ENCODE results near the gene ROR2. TPM values are rescaled to one million over a fixed set of nuclear protein-coding genes. Genes with fewer than 3 reads are reported as not detected.
"Not testable (repeated sequence)": the region's sequence is repeated elsewhere in the genome, so short reads cannot be mapped to it uniquely, and the experiment has no call there.

Gene ROR2
- polyA plus RNA-seq, 6 donors from 2014 or later: 0.05 TPM; not detected in 5

- Mint-ChIP-seq H3K27ac (no peak overlapping the region), H3K9me3 (peaks cover 0 to 12% (median 0%) of the 10 kb centered on the region in 7 donors), H3K27me3 (peaks cover 0 to 35% (median 26%) of the 10 kb centered on the region in 3 donors), H3K4me1 (no peaks in the 10 kb centered on the region), H3K4me3 (no peak overlapping the region), H3K36me3 (no peaks in the 10 kb centered on the region)
- ATAC-seq (ENCODE audit: low read depth in 2 of 2) (no peak), DNase-seq (no peak)
Observed at GRCh38 chr9:91547081-91547480, 402.9 kb downstream of the ROR2 start.

GRCh38 chr9:91546574-91546973 lies 403.5 kb downstream of the ROR2 start:
- no peaks in the 10 kb centered on the region for H3K4me1 Mint-ChIP-seq
- ATAC-seq (ENCODE audit: low read depth in 2 of 2): no peak
- H3K27ac Mint-ChIP-seq: no peak overlapping the region
- H3K9me3 Mint-ChIP-seq: peaks cover 0 to 12% (median 0%) of the 10 kb centered on the region in 7 donors
- no peak overlapping the region for H3K4me3 Mint-ChIP-seq
- no peak for DNase-seq
- H3K36me3 Mint-ChIP-seq: no peaks in the 10 kb centered on the region
- H3K27me3 Mint-ChIP-seq: peaks cover 0 to 30% (median 21%) of the 10 kb centered on the region in 3 donors

DNA sequence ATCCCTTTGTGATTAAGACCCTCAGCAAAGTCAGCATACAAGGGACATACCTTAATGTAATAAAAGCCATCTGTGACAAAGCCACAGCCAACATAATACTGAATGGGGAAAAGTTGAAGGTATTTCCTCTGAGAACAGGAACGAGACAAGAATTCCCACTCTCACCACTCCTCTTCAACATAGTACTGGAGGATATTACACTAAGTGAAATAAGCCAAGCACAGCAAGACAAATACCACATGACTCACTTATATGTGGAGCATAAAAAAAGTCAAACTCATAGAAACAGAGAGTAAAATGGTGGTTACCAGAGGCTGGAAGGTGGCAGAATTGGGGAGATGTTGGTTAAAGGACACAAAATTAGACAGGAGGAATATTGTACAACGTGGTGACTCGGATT lies 408.3 kb downstream of the ROR2 start:
- peaks cover 10 to 17% (median 13%) of the 10 kb centered on the region in 3 donors for H3K4me1 Mint-ChIP-seq
- H3K4me3 Mint-ChIP-seq: no peak overlapping the region
- DNase-seq (no peak), ATAC-seq (ENCODE audit: low read depth in 2 of 2) (no peak)
- H3K9me3 Mint-ChIP-seq: peaks cover 0 to 8% (median 0%) of the 10 kb centered on the region in 7 donors
- no peaks in the 10 kb centered on the region for H3K36me3 Mint-ChIP-seq
- H3K27ac Mint-ChIP-seq: no peak overlapping the region
- H3K27me3 Mint-ChIP-seq: peaks cover 0 to 9% (median 4%) of the 10 kb centered on the region in 3 donors

GRCh38 chr9:91540506-91540905 lies 409.5 kb downstream of the ROR2 start:
- Mint-ChIP-seq H3K27ac (peak overlapping the region in 5 of 6 donors; percentile 2 to 64 (median 22)), H3K4me3 (peak overlapping the region in 5 of 8 donors; percentile 1 to 76 (median 6)), H3K4me1 (peaks cover 10 to 17% (median 13%) of the 10 kb centered on the region in 3 donors), H3K27me3 (peaks cover 0 to 15% (median 4%) of the 10 kb centered on the region in 3 donors)
- not testable (repeated sequence) for ATAC-seq (ENCODE audit: low read depth in 2 of 2); H3K9me3 Mint-ChIP-seq; H3K36me3 Mint-ChIP-seq; DNase-seq

DNA sequence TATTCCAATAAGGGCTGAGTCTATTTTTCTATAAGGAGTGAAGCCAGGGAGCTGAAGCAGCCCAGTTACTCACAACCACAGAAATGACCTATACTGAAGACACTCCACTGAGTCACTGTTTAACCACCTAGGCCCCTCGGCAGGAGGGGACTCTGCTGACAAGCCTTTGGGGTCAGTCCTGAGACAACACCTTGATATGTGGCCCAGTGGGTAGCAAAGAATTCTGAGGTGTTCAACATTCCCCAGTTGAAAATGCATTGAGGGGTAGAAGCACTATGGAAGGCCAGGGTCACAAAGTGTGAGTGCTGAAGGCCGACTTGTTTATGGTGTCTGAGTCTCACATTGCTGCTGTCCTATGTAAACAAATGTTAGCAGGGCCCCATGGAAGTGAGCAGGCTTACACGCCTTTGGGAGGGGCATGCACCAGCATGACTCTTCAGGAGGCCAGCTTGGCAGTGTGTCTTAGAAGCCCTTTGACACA lies 413.8 kb downstream of the ROR2 start:
- H3K36me3 Mint-ChIP-seq: no peaks in the 10 kb centered on the region
- ATAC-seq (ENCODE audit: low read depth in 2 of 2): no peak

DNA sequence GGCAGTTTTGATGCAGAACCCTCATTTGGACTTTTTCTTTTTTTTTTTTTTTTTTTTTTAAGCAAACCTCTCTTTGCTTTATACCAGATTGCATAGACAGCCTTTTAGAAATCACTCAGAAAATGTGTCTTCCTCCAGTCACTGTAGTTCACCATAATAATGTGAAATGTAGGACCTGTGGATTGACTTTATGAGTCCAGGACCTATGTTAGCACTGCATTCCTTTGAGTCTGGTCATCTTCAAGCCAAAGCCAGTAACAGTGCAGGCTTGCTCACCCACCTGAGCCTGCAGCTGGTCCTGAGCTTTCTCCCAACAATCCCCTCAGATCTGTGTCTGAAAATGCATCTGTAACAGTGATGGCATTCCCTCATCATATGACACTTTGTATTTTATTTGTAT lies 415.7 kb downstream of the ROR2 start:
- peaks cover 0 to under 1% (median 0%) of the 10 kb centered on the region in 3 donors for H3K4me1 Mint-ChIP-seq
- no peak overlapping the region for H3K27ac Mint-ChIP-seq
- ATAC-seq (ENCODE audit: low read depth in 2 of 2): no peak
- DNase-seq: no peak
- no peaks in the 10 kb centered on the region for H3K36me3 Mint-ChIP-seq
- no peak overlapping the region for H3K4me3 Mint-ChIP-seq
- no peaks in the 10 kb centered on the region for H3K9me3 Mint-ChIP-seq
- peaks cover 9 to 31% (median 21%) of the 10 kb centered on the region in 3 donors for H3K27me3 Mint-ChIP-seq

More for the DNA sequence above, 413.8 kb downstream of the ROR2 start:
- Mint-ChIP-seq H3K9me3 (no peaks in the 10 kb centered on the region), H3K4me1 (peaks cover 10 to 16% (median 13%) of the 10 kb centered on the region in 3 donors), H3K27ac (no peak overlapping the region), H3K4me3 (no peak overlapping the region), H3K27me3 (peaks cover 9 to 31% (median 13%) of the 10 kb centered on the region in 3 donors)
- no peak for DNase-seq

DNA sequence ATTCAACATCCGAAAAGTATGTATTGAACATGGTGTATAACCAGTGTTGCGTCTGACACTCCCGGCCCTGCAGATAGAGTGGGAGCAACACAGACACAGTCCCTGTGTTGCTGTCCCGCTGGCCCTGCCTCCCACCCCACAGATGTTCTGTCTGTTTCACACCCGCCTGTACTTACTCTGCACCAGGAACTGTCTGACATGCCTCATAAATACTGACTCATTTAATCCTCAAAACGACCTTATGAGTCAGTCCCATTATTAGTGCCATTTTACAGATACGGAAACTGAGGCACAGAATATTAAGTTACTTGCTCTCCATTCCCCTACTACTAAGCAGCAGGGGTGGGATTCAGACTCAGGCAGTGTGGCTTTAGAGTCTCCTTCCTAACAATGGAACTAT lies 416.6 kb downstream of the ROR2 start:
- DNase-seq: no peak
- Mint-ChIP-seq H3K36me3 (no peaks in the 10 kb centered on the region), H3K27me3 (peaks cover 15 to 38% (median 28%) of the 10 kb centered on the region in 3 donors), H3K4me1 (no peaks in the 10 kb centered on the region), H3K4me3 (no peak overlapping the region), H3K9me3 (no peaks in the 10 kb centered on the region), H3K27ac (no peak overlapping the region)
- no peak for ATAC-seq (ENCODE audit: low read depth in 2 of 2)

GRCh38 chr9:91532325-91532724 lies 417.7 kb downstream of the ROR2 start:
- peaks cover 23 to 47% (median 32%) of the 10 kb centered on the region in 3 donors for H3K27me3 Mint-ChIP-seq
- H3K9me3 Mint-ChIP-seq: peaks cover 0 to 6% (median 0%) of the 10 kb centered on the region in 7 donors
- DNase-seq (no peak), ATAC-seq (ENCODE audit: low read depth in 2 of 2) (no peak)
- H3K27ac Mint-ChIP-seq: no peak overlapping the region
- no peaks in the 10 kb centered on the region for H3K4me1 Mint-ChIP-seq
- no peaks in the 10 kb centered on the region for H3K36me3 Mint-ChIP-seq
- no peak overlapping the region for H3K4me3 Mint-ChIP-seq

- H3K27ac Mint-ChIP-seq: no peak overlapping the region
- H3K4me1 Mint-ChIP-seq: no peaks in the 10 kb centered on the region
- no peaks in the 10 kb centered on the region for H3K36me3 Mint-ChIP-seq
- peaks cover 0 to 15% (median 6%) of the 10 kb centered on the region in 7 donors for H3K9me3 Mint-ChIP-seq
- H3K4me3 Mint-ChIP-seq: no peak overlapping the region
- DNase-seq: no peak
- ATAC-seq (ENCODE audit: low read depth in 2 of 2): no peak
- H3K27me3 Mint-ChIP-seq: peaks cover 24 to 53% (median 32%) of the 10 kb centered on the region in 3 donors
Observed at GRCh38 chr9:91530829-91531228, 419.2 kb downstream of the ROR2 start.

DNA sequence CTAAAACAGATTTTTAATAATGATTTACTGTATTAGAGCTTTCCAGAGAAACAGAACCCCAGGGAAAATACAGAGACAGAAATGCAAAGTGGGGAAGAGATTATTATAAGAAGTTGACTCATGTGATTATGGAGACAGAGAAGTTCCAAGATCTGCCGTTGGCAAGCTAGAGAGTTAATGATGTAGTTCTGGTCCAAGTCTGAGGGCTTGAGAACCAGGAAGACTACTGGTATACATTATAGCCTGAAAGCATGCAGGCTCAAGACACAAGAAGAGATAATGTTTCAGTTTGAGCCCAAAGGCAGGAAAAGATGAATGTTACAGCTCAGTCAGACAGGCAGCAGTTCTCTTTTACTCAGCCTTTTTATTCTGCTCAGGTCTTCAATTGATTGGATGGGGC lies 427.5 kb downstream of the ROR2 start:
- H3K9me3 Mint-ChIP-seq: peaks cover 5 to 58% (median 28%) of the 10 kb centered on the region in 7 donors
- no peak for ATAC-seq (ENCODE audit: low read depth in 2 of 2)
- no peak for DNase-seq
- no peaks in the 10 kb centered on the region for H3K4me1 Mint-ChIP-seq
- no peak overlapping the region for H3K4me3 Mint-ChIP-seq
- peaks cover 24 to 37% (median 35%) of the 10 kb centered on the region in 3 donors for H3K27me3 Mint-ChIP-seq
- no peak overlapping the region for H3K27ac Mint-ChIP-seq
- H3K36me3 Mint-ChIP-seq: no peaks in the 10 kb centered on the region

- ATAC-seq (ENCODE audit: low read depth in 2 of 2): no peak
- DNase-seq: no peak
- H3K27me3 Mint-ChIP-seq: peaks cover 29 to 40% (median 33%) of the 10 kb centered on the region in 3 donors
- peaks cover 2 to 46% (median 13%) of the 10 kb centered on the region in 7 donors for H3K9me3 Mint-ChIP-seq
- H3K27ac Mint-ChIP-seq: no peak overlapping the region
- H3K4me1 Mint-ChIP-seq: peaks cover 0 to 2% (median 0%) of the 10 kb centered on the region in 3 donors
- H3K4me3 Mint-ChIP-seq: no peak overlapping the region
- peaks cover 0 to 4% of the 10 kb centered on the region in 2 donors for H3K36me3 Mint-ChIP-seq
Observed at GRCh38 chr9:91519520-91520277, 430.3 kb downstream of the ROR2 start.

- Mint-ChIP-seq H3K4me3 (no peak overlapping the region), H3K27ac (no peak overlapping the region), H3K9me3 (peaks cover 2 to 36% (median 10%) of the 10 kb centered on the region in 7 donors), H3K27me3 (peaks cover 23 to 42% (median 32%) of the 10 kb centered on the region in 3 donors), H3K4me1 (peaks cover 0 to 2% (median 0%) of the 10 kb centered on the region in 3 donors), H3K36me3 (peaks cover 0 to 4% of the 10 kb centered on the region in 2 donors)
- ATAC-seq (ENCODE audit: low read depth in 2 of 2) (no peak), DNase-seq (no peak)
Observed at GRCh38 chr9:91518462-91518861, 431.6 kb downstream of the ROR2 start.

GRCh38 chr9:91517801-91518200 lies 432.2 kb downstream of the ROR2 start:
- no peak overlapping the region for H3K27ac Mint-ChIP-seq
- peaks cover 23 to 46% (median 37%) of the 10 kb centered on the region in 3 donors for H3K27me3 Mint-ChIP-seq
- peaks cover 2 to 37% (median 10%) of the 10 kb centered on the region in 7 donors for H3K9me3 Mint-ChIP-seq
- DNase-seq (no peak), ATAC-seq (ENCODE audit: low read depth in 2 of 2) (no peak)
- peaks cover 0 to 4% of the 10 kb centered on the region in 2 donors for H3K36me3 Mint-ChIP-seq
- no peak overlapping the region for H3K4me3 Mint-ChIP-seq
- H3K4me1 Mint-ChIP-seq: peaks cover 0 to 2% (median 0%) of the 10 kb centered on the region in 3 donors

DNA sequence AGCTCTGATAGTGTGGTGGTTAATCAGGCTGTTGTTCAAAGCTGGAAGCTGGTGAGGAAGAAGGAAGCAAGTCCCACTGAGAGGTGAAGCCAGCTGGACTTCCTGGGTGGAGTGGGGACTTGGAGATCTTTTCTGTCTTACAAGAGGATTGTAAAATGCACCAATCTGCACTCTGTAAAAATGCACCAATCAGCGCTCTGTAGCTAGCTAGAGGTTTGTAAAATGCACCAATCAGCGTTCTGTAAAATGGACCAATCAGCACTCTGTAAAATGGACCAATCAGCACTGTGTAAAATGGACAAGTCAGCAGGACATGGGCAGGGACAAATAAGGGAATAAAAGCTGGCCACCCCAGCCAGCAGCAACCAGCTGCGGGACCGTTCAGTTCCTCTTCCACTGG lies 432.7 kb downstream of the ROR2 start:
- not testable (repeated sequence) for H3K4me3 Mint-ChIP-seq; H3K27ac Mint-ChIP-seq; H3K4me1 Mint-ChIP-seq; ATAC-seq (ENCODE audit: low read depth in 2 of 2); H3K36me3 Mint-ChIP-seq; DNase-seq
- peaks cover 23 to 50% (median 41%) of the 10 kb centered on the region in 3 donors for H3K27me3 Mint-ChIP-seq
- H3K9me3 Mint-ChIP-seq: peaks cover 2 to 40% (median 13%) of the 10 kb centered on the region in 7 donors

Data from naive B cell (primary cell).